Ectodermal cell (in vitro differentiated cells): Measurements from ENCODE around the gene TCF4.
A peak's percentile ranks its signal among the peaks of the same experiment; 100 is the strongest.

ENCODE experiments used
- H3K27ac ChIP-seq: 2 replicates; pipeline ENCODE4 v1.7.0; 2013; ENCODE audit warnings: mild to moderate bottlenecking, low read depth, low read length; ENCODE audit not compliant: insufficient read depth, poor library complexity, severe bottlenecking
- H3K27me3 ChIP-seq: 2 replicates; pipeline ENCODE4 v1.7.0; 2013; ENCODE audit warnings: mild to moderate bottlenecking, low read length; ENCODE audit not compliant: insufficient read depth, control insufficient read depth, poor library complexity, severe bottlenecking
- H3K36me3 ChIP-seq: one replicate; pipeline ENCODE4 v1.7.0; 2013; ENCODE audit warnings: low read length; ENCODE audit not compliant: control insufficient read depth, insufficient read depth
- H3K4me1 ChIP-seq: one replicate; pipeline ENCODE4 v1.7.0; 2013; ENCODE audit warnings: low read length; ENCODE audit not compliant: control insufficient read depth, insufficient read depth
- H3K4me3 ChIP-seq: 2 replicates; pipeline ENCODE4 v1.7.0; 2013; ENCODE audit warnings: low read depth, low read length, control low read depth; ENCODE audit not compliant: insufficient read depth
- H3K9me3 ChIP-seq: 2 replicates; pipeline ENCODE4 v1.7.0; 2013; ENCODE audit warnings: mild to moderate bottlenecking, low read length, moderate library complexity; ENCODE audit not compliant: control insufficient read depth
- WGBS, 2 experiments: methylation state at CpG; one replicate each; pipeline ENCODE4 v1.1.7; 2013; ENCODE audit warnings: missing lambda C conversion rate in 2 of 2; 5-methylcytosine and 5-hydroxymethylcytosine counted together

TCF4 gene

GRCh38 chr18:55449412-55450140, 138.4 kb downstream of the TCF4 start:
- no peak overlapping the region for H3K27ac ChIP-seq
- H3K4me1 ChIP-seq, result no peaks in the 10 kb centered on the region
- no peak overlapping the region for H3K4me3 ChIP-seq
- peaks cover 11% of the 10 kb centered on the region for H3K36me3 ChIP-seq
- H3K9me3 ChIP-seq, result no peaks in the 10 kb centered on the region
- 93 to 95% methylated on average over 7 to 8 of the region's 8 CpGs for WGBS, 2 experiments
- no peaks in the 10 kb centered on the region for H3K27me3 ChIP-seq

GRCh38 chr18:55448420-55448819, 139.6 kb downstream of the TCF4 start:
- H3K36me3 ChIP-seq, result peaks cover 11% of the 10 kb centered on the region
- H3K4me3 ChIP-seq, result no peak overlapping the region
- H3K27ac ChIP-seq, result no peak overlapping the region
- WGBS, 2 experiments, result 97% methylated on average over 4 of the region's 4 CpGs
- H3K4me1 ChIP-seq, result no peaks in the 10 kb centered on the region
- H3K9me3 ChIP-seq, result no peaks in the 10 kb centered on the region
- H3K27me3 ChIP-seq, result no peaks in the 10 kb centered on the region

GRCh38 chr18:55447672-55448018, 140.3 kb downstream of the TCF4 start:
- 91 to 100% methylated on average over 1 to 3 of the region's 3 CpGs for WGBS, 2 experiments
- H3K27ac ChIP-seq, result no peak overlapping the region
- peaks cover 11% of the 10 kb centered on the region for H3K36me3 ChIP-seq
- no peak overlapping the region for H3K4me3 ChIP-seq
- H3K4me1 ChIP-seq, result peaks cover 4% of the 10 kb centered on the region
- no peaks in the 10 kb centered on the region for H3K9me3 ChIP-seq
- no peaks in the 10 kb centered on the region for H3K27me3 ChIP-seq

GRCh38 chr18:55446996-55447671, 140.9 kb downstream of the TCF4 start:
- Histone ChIP-seq H3K36me3 (peaks cover 11% of the 10 kb centered on the region), H3K27me3 (no peaks in the 10 kb centered on the region), H3K9me3 (no peaks in the 10 kb centered on the region), H3K4me3 (no peak overlapping the region), H3K4me1 (peaks cover 8% of the 10 kb centered on the region), H3K27ac (no peak overlapping the region)
- 95 to 99% methylated on average over 5 of the region's 5 CpGs for WGBS, 2 experiments

GRCh38 chr18:55444536-55444935, 143.5 kb downstream of the TCF4 start:
- no peaks in the 10 kb centered on the region for H3K9me3 ChIP-seq
- no peak overlapping the region for H3K4me3 ChIP-seq
- H3K27ac ChIP-seq, result no peak overlapping the region
- 93 to 96% methylated on average over 1 of the region's 1 CpG for WGBS, 2 experiments
- no peaks in the 10 kb centered on the region for H3K27me3 ChIP-seq
- H3K4me1 ChIP-seq, result peaks cover 19% of the 10 kb centered on the region
- peaks cover 11% of the 10 kb centered on the region for H3K36me3 ChIP-seq

- H3K36me3 ChIP-seq, result peaks cover 11% of the 10 kb centered on the region
- no peak overlapping the region for H3K4me3 ChIP-seq
- H3K9me3 ChIP-seq, result no peaks in the 10 kb centered on the region
- H3K4me1 ChIP-seq, result peaks cover 24% of the 10 kb centered on the region
- no peak overlapping the region for H3K27ac ChIP-seq
- 93 to 100% methylated on average over 2 of the region's 3 CpGs for WGBS, 2 experiments
- H3K27me3 ChIP-seq, result no peaks in the 10 kb centered on the region
Measured at GRCh38 chr18:55443776-55444175, 144.2 kb downstream of the TCF4 start.

GRCh38 chr18:55442561-55442960, 145.4 kb downstream of the TCF4 start:
- 90 to 95% methylated on average over 4 of the region's 4 CpGs for WGBS, 2 experiments
- Histone ChIP-seq H3K4me3 (no peak overlapping the region), H3K36me3 (peaks cover 11% of the 10 kb centered on the region), H3K27me3 (no peaks in the 10 kb centered on the region), H3K27ac (no peak overlapping the region), H3K4me1 (peaks cover 34% of the 10 kb centered on the region), H3K9me3 (no peaks in the 10 kb centered on the region)

- no peak overlapping the region for H3K4me3 ChIP-seq
- peaks cover 11% of the 10 kb centered on the region for H3K36me3 ChIP-seq
- H3K27ac ChIP-seq, result no peak overlapping the region
- no peaks in the 10 kb centered on the region for H3K27me3 ChIP-seq
- H3K4me1 ChIP-seq, result peaks cover 36% of the 10 kb centered on the region
- H3K9me3 ChIP-seq, result no peaks in the 10 kb centered on the region
Measured at GRCh38 chr18:55440988-55441387, 147.0 kb downstream of the TCF4 start.

GRCh38 chr18:55439056-55439455, 148.9 kb downstream of the TCF4 start:
- no peak overlapping the region for H3K4me3 ChIP-seq

GRCh38 chr18:55435592-55435991, 152.4 kb downstream of the TCF4 start:
- H3K27me3 ChIP-seq, result no peaks in the 10 kb centered on the region
- no peaks in the 10 kb centered on the region for H3K36me3 ChIP-seq
- peaks cover 25% of the 10 kb centered on the region for H3K4me1 ChIP-seq
- H3K9me3 ChIP-seq, result no peaks in the 10 kb centered on the region
- WGBS, 2 experiments, result 86 to 99% methylated on average over 1 of the region's 1 CpG
- H3K27ac ChIP-seq, result no peak overlapping the region
- H3K4me3 ChIP-seq, result no peak overlapping the region

More at GRCh38 chr18:55439056-55439455, 148.9 kb downstream of the TCF4 start:
- WGBS, 2 experiments, result 3 to 4% methylated on average over 3 of the region's 3 CpGs
- Histone ChIP-seq H3K4me1 (peaks cover 36% of the 10 kb centered on the region), H3K36me3 (no peaks in the 10 kb centered on the region), H3K9me3 (no peaks in the 10 kb centered on the region), H3K27ac (peak overlapping the region; percentile 67), H3K27me3 (no peaks in the 10 kb centered on the region)
